K562 (cell line): Measurements from ENCODE around the gene LONP1. TPM values are rescaled to one million over a fixed set of nuclear protein-coding genes. Genes with fewer than 3 reads are reported as not detected.

Source experiments
- BRD4 ChIP-seq: fragments of 200-600 bp; sonication (generic); IDR thresholded peaks from 2 replicates; pipeline ENCODE4 v1.6.1; 2017; ENCODE audit warnings: inconsistent platforms
- FOXP4 ChIP-seq: sonication (generic); formaldehyde crosslinking; IDR thresholded peaks from 2 replicates; pipeline ENCODE4 v1.8.0; 2022; ENCODE audit warnings: mild to moderate bottlenecking, missing genetic modification reagents, borderline replicate concordance
- POLR2AphosphoS2 ChIP-seq: IDR thresholded peaks from 2 replicates; pipeline ENCODE4 v1.6.1; 2012; ENCODE audit warnings: low read length, improper control_type of control experiment
- TCF15 ChIP-seq: fragments of 250-450 bp; sonication (Bioruptor Pico); IDR thresholded peaks from 2 replicates; pipeline ENCODE4 v1.8.0; 2022; ENCODE audit warnings: moderate library complexity, mild to moderate bottlenecking, inconsistent platforms
- TCFL5 ChIP-seq: fragments of 250-450 bp; sonication (Bioruptor Pico); conservative IDR thresholded peaks from 2 replicates; pipeline ENCODE4 v1.6.1; 2021; ENCODE audit warnings: mild to moderate bottlenecking, moderate library complexity, matching md5 sums
- TSC22D4 ChIP-seq: fragments of 450-650 bp; IDR thresholded peaks from 2 replicates; pipeline ENCODE4 v1.6.1; 2016; ENCODE audit warnings: missing genetic modification characterization, missing biosample characterization, control low read depth
- ZBTB2 ChIP-seq: fragments of 450-650 bp; IDR thresholded peaks from 2 replicates; pipeline ENCODE4 v1.6.1; 2016; ENCODE audit warnings: antibody characterized with exemption
- ZKSCAN8 ChIP-seq: fragments of 200-800 bp; sonication (Bioruptor generic); IDR thresholded peaks from 2 replicates; pipeline ENCODE4 v1.6.1; 2016; ENCODE audit warnings: missing genetic modification characterization, missing compliant biosample characterization
- ZNF384 ChIP-seq: IDR thresholded peaks from 2 replicates; pipeline ENCODE4 v1.6.1; 2012; ENCODE audit warnings: low read depth, low read length, improper control_type of control experiment
- polyA plus RNA-seq, 8 experiments: library from polyadenylated mRNA; depleted of rRNA in 4 of 8; stranded (reverse) in 5 of 8; unstranded in 3 of 8; fragments of >200 nt; fragmentation: Nextera tagmentation in 2 of 8; fragmentation: Illumina TruSeq in 1 of 8; extraction: Ambion mirVana in 2 of 8; extraction: Trizol in 1 of 8; gene quantifications; 2 replicates each; pipeline versions ENCODE4 v1.2.1 to v1.2.3, GENCODE V29; 2011 to 2014; ENCODE audit warnings: inconsistent platforms in 1 of 8, missing spikeins in 1 of 8
- total RNA-seq, 7 experiments: library from RNA; depleted of rRNA in 6 of 7; stranded (reverse); fragments of >200 nt in 6 of 7; fragmentation: Illumina TruSeq in 2 of 7; extraction: Trizol in 2 of 7; gene quantifications; 2 replicates each; pipeline versions ENCODE4 v1.2.1 to v1.2.3, GENCODE V29; 2011 to 2021; ENCODE audit warnings: low replicate concordance in 1 of 7

LONP1 gene
- total and polyA plus RNA-seq, 9 of the 15 experiments (the other 6 are each of a cell fraction or from before 2014, with no cell fraction given) = 1.1 to 238 (median 84.5) TPM

- TF ChIP-seq POLR2AphosphoS2 (peak; percentile 22; the same call in 1 of the 2 replicates), ZNF384 (no peak), ZKSCAN8 (no peak), ZBTB2 (no peak), TCF15 (CRISPR knock-in tag) (no peak), FOXP4 (CRISPR knock-in tag) (no peak), TSC22D4 (tag) (no peak), BRD4 (no peak), TCFL5 (CRISPR knock-in tag) (no peak)
Observed at GRCh38 chr19:5697890-5698634, 21.9 kb downstream of the LONP1 start (continued).
